ACHN (cell line): ENCODE results near the gene MEF2A.

ENCODE experiments used
- DNase-seq: peaks from one replicate; pipeline ENCODE4 v3.0.0-alpha.2; 2015
- in situ Hi-C: cut with HindIII; loops from 2 replicates; pipeline ENCODE4 v1.10.0; 2017; ENCODE audit warnings: low sequenced_read_pairs, low pct_ligation_motif_present, low pct_unique_long_range_greater_than_20kb

The MEF2A gene

DNA sequence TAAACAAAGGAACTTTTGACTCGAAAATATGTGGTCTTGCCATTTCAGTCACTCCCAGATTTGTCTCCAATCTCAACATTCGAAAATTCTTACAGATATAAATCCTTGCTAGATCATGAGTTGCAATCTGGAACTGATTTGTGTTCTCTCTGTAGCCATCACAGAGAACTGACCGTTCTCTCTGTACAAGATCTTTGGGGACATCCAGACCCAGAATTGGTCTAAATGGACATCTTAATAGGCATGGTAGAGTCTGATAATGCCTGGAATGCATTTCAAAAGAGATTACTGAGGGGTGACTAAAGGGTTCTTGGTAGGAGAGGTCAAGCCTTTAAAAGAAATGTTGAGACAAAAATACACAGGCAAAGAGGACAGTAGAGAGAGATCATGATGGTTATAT lies 7.2 kb upstream of the MEF2A start:
- in situ Hi-C loops, result no loop called here
- no peak for DNase-seq

- in situ Hi-C loops, result no loop called here
- DNase-seq, result no peak
Measured at GRCh38 chr15:99561476-99562230, 4.1 kb upstream of the MEF2A start.

DNA sequence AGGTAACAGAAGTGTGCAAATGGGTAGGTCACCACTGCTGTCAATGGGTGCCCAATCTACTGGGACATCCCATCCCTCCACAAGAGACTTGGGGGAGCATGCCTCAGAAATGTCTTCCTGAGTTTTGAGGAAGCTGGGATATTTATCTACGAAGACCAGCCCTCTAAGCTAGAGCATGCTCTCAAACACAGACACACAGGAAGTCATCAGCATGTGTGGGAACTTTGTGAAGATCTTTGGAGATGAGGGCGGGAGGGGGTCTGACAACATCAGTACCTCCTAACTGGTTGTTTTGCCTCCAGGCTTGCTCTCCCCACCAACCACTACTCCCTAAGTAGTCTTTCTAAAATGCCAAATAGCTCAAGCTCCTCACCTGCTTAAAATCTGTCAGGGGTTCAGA lies 3.5 kb upstream of the MEF2A start:
- DNase-seq, result no peak
- in situ Hi-C loops, result no loop called here

GRCh38 chr15:99564221-99565048 lies 1.3 kb upstream of the MEF2A start:
- DNase-seq, result no peak
- in situ Hi-C loops, result no loop called here

DNA sequence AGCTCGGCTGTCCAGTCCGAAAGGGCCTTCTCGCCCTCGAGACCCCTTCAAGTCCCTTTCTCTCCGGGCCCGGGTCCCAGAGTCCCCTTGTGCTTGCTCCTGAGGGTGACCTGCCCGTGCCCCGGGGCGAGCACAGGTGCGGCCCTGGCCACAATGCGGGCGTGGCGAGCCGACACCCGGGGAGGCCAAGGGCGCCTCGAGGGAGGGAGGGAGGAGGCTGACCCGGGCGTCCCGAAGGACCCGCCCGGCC lies 810 bp upstream of the MEF2A start:
- DNase-seq, result no peak
- in situ Hi-C loops, result no loop called here

GRCh38 chr15:99566157-99566897 lies 543 bp downstream of the MEF2A start:
- in situ Hi-C loops, result no loop called here
- peak; percentile 11 for DNase-seq

GRCh38 chr15:99568625-99569352 lies 3.0 kb downstream of the MEF2A start:
- DNase-seq, result no peak
- in situ Hi-C loops, result no loop called here

- in situ Hi-C loops, result no loop called here
- DNase-seq, result no peak
Measured at GRCh38 chr15:99571299-99571698, 5.5 kb downstream of the MEF2A start.

DNA sequence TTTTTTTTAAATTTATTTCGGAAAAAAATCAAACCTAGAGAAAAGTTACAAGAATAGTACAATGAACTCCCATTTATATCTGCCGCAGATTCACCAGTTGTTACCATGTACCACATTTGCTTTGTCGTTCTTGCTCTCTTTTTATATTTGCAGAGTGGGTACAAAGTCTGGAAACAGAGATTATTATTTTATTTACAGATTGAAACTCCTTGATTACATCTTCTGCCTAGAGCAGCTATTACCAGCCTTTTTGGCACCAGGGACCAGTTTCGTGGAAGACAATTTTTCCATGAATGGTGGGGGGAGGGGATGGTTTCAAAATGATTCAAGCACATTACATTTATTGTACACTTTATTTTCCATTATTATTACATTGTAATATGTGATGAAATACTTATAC lies 8.3 kb downstream of the MEF2A start:
- no peak for DNase-seq
- in situ Hi-C loops, result no loop called here

DNA sequence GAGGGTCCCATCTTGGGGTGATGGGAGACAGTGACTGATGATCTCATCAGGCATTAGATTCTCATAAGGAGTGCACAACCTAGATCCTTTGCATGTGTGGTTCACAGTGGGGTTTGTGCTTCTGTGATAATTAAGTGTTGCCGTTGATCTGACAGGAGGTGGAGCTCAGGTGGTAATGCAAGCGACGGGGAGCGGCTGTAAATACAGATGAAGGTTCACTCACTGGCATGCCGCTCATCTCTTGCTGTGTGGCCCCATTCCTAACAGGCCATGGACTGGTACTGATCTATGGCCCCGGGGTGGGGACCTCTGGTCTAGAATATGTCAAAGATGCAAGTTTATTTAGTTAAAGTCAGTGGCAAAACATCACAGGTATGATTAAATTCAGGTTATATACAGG lies 8.7 kb downstream of the MEF2A start:
- in situ Hi-C loops, result no loop called here
- DNase-seq, result no peak

- in situ Hi-C loops, result no loop called here
- DNase-seq, result no peak
Measured at GRCh38 chr15:99578809-99579208, 13.0 kb downstream of the MEF2A start.

GRCh38 chr15:99580076-99580475 lies 14.3 kb downstream of the MEF2A start:
- in situ Hi-C loops, result no loop called here
- no peak for DNase-seq

DNA sequence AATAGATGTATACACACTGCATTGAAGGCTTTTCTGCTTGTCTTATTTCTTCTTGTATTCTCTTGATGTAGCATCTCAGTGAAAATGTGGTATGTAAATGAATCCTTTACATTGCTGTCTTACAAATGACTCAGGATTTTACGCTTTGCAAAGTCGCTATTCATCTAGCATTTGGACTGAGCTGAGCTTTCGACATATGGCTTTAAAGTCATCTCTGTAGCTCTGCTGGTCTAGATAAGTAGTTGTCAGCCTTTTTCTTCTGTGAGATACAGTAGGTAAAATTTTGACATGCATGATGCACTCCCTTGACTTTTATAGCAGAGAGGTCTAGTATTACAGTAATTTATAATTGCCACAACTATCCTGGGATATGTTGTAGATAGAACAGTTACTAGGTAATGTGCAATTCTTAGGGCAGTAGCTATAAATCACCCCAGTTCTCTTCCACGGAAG lies 16.8 kb downstream of the MEF2A start:
- DNase-seq, result no peak
- in situ Hi-C loops, result no loop called here

DNA sequence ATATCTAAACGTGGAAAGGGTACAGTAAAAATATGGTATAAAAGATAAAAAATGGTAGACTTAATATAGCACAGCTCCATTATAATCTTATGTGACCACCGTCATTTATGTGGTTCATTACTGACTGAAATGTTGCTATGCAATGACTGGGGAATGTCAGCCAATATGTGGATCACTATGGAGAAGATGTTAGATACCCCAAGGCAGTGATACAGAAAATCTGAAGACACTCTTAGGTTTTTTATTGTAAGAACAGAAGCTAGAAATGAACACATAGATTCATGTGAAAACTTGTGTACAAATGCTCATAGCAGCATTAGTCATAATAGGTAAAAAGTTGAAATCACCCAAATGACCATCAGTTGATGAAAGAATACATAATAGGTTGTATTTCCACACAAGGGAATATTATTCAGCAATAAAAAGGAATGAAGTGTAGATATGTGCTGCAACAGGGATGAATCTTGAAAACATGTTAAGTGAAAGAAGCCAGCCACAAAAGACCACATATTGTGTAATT lies 18.4 kb downstream of the MEF2A start:
- in situ Hi-C loops, result no loop called here
- no peak for DNase-seq

DNA sequence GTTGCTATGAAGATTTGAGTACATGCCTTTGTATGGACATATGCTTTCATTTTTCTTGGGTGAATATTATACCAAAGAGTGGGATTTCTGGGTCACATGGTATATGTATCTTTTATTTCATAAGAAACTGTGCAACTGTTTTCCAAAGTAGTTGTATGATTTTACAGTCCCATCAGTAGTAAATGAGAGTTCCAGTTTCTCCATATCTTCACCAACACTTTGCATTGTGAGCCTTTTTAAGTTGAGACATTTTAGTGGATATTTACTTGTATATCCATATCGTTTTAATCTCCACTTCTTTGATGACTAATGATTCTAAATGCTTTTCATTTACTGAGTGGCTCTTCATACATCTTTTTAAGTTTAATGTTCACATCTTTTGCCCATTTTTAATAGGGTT lies 20.3 kb downstream of the MEF2A start:
- DNase-seq, result no peak
- in situ Hi-C loops, result no loop called here

- no peak for DNase-seq
- in situ Hi-C loops, result no loop called here
Measured at GRCh38 chr15:99589801-99590200, 24.0 kb downstream of the MEF2A start.

DNA sequence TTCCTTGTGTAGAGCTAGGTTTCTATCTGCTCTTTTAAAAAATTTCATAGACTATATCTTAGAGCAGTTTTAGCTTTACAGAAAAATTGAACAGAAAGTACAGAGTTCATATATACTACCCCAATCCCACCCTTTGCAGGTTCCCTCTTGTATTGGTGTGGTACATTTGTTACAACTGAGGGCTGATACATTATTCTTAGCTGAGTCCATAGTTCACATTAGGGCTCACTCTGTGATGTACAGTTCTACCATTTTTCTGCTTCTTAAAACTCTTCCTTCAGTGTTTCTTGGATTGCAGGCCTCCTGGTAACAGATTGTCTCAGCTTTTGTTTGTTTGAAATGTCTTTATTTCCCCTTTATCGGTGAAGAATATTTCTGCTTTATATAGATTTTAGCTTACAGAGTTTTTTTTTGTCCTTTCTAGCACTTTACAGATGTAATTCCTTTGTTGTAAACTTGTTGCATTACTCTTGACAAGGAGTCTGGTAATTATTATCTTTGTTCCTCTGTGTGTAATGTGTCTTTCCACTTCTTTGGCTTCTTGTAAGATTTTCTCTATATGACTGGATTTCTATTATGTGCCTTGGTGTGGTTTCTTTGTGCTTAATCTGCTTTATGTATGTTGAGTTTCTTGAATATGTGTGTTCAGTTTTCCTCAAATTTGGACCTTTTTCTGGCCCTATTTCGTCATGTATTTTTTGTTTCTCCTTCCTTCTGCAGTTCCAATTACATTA lies 25.3 kb downstream of the MEF2A start:
- in situ Hi-C loops, result no loop called here
- DNase-seq, result no peak

DNA sequence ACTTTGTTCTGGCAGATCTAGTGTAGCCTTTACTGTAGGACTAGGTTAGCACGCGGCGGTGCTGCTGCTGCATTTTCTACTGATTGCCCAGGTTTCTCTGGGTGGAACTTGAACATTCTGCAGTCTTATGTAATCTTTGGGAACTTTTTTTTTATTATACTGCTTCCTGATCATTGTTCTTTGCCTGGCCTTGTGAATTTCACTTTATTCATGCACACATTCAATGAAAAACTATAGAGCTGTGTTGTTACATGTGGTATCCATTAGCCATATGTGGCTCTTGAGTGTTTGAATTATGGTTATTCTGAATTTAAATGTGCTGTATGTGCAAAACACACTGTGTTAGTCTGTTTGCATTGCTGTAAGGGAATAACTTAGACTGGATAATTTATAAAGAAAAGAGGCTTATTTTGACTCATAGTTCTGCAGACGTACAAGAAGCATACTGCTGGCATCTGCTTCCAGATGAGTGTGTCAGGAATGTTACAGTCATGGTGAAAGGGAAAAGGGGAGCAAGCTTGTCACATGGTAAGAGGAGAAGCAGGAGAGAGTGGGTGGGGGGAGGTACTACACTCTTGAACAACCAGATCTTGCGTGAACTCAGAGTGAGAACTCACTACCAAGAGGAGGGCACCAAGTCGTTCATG lies 26.5 kb downstream of the MEF2A start:
- in situ Hi-C loops, result no loop called here

More for the DNA sequence above, 26.5 kb downstream of the MEF2A start:
- DNase-seq, result no peak
